ENCODE results near the gene GNAT3.

GNAT3 gene

DNA sequence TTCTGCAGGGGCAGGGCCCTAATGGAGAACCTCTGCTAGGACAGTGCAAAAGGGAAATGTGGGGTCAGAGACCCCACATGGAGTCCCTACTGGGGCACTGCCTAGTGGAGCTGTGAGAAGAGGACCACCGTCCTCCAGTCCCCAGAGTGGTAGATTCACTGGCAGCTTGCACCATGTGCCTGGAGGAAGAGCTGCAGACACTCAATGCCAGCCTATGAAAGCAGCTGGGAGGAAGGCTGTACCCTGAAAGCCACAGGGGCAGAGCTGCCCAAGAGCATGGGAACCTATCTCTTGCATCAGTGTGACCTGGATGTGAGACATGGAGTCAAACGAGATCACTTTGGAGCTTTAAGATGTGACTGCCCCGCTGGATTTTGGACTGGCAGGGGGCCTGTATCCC lies 20.3 kb upstream of the GNAT3 start:
- no peak overlapping the region for H3K4me3 ChIP-seq (ENCODE audit: insufficient read depth, low read depth, low read length, poor library complexity, severe bottlenecking)
- H3K9me3 ChIP-seq (ENCODE audit: control insufficient read depth, low read length) = no peaks in the 10 kb centered on the region
- H3K36me3 ChIP-seq (ENCODE audit: control insufficient read depth, insufficient read depth, low read length) = no peaks in the 10 kb centered on the region
- DNase-seq = no peak
- H3K27me3 ChIP-seq (replicated peaks; ENCODE audit: control insufficient read depth, insufficient read depth, low read length, poor library complexity, severe bottlenecking) = no peaks in the 10 kb centered on the region
- no peak overlapping the region for H3K27ac ChIP-seq (ENCODE audit: insufficient read depth, low read length, poor library complexity, severe bottlenecking)
- no peaks in the 10 kb centered on the region for H3K4me1 ChIP-seq (ENCODE audit: control insufficient read depth, insufficient read depth, low read length, poor library complexity, severe bottlenecking)

DNA sequence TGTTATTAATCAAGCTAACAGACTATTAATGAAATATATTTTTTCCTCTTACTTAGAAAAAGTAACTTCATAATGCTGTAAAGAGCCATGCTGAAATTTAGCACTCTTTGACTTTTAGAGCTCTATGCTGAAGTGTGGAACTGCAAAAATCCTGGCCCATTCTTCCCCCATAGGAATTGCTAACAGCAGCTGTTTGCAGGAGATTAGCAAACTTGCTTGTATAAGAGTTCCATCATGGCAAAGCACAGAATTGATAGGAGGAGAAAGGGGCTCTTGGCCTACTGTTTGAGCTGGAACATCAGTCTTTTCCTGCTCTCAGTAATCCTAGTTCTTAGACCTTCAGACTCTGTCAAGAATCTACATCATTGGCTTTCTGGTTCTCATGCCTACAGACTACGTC lies 18.3 kb upstream of the GNAT3 start:
- DNase-seq = no peak
- no peaks in the 10 kb centered on the region for H3K36me3 ChIP-seq (ENCODE audit: control insufficient read depth, insufficient read depth, low read length)
- H3K9me3 ChIP-seq (ENCODE audit: control insufficient read depth, low read length) = no peaks in the 10 kb centered on the region
- no peak overlapping the region for H3K27ac ChIP-seq (ENCODE audit: insufficient read depth, low read length, poor library complexity, severe bottlenecking)
- no peaks in the 10 kb centered on the region for H3K4me1 ChIP-seq (ENCODE audit: control insufficient read depth, insufficient read depth, low read length, poor library complexity, severe bottlenecking)
- H3K4me3 ChIP-seq (ENCODE audit: insufficient read depth, low read depth, low read length, poor library complexity, severe bottlenecking) = no peak overlapping the region
- no peaks in the 10 kb centered on the region for H3K27me3 ChIP-seq (replicated peaks; ENCODE audit: control insufficient read depth, insufficient read depth, low read length, poor library complexity, severe bottlenecking)

DNA sequence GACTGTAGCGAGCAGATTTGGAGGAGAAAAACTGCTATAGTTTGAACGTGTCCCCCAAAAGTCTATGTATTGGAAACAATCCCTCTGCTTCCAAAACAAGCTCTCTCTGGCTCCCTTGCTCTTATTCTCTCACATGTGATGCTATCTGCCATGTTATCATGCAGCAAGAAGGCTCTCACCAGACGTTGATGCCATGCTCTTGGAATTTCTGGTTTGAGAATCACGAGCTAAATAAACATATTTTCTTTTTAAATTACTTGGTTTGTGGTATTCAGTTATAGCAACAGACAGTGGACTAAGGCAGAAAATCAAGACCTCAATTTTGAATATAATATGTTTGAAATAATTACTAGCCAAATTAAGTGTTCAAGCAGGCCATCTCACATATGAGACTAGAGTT lies 17.5 kb upstream of the GNAT3 start:
- Histone ChIP-seq H3K4me1 (ENCODE audit: control insufficient read depth, insufficient read depth, low read length, poor library complexity, severe bottlenecking) (no peaks in the 10 kb centered on the region), H3K36me3 (ENCODE audit: control insufficient read depth, insufficient read depth, low read length) (no peaks in the 10 kb centered on the region), H3K4me3 (ENCODE audit: insufficient read depth, low read depth, low read length, poor library complexity, severe bottlenecking) (no peak overlapping the region), H3K27ac (ENCODE audit: insufficient read depth, low read length, poor library complexity, severe bottlenecking) (no peak overlapping the region), H3K9me3 (ENCODE audit: control insufficient read depth, low read length) (no peaks in the 10 kb centered on the region), H3K27me3 (replicated peaks; ENCODE audit: control insufficient read depth, insufficient read depth, low read length, poor library complexity, severe bottlenecking) (no peaks in the 10 kb centered on the region)
- DNase-seq = no peak

DNA sequence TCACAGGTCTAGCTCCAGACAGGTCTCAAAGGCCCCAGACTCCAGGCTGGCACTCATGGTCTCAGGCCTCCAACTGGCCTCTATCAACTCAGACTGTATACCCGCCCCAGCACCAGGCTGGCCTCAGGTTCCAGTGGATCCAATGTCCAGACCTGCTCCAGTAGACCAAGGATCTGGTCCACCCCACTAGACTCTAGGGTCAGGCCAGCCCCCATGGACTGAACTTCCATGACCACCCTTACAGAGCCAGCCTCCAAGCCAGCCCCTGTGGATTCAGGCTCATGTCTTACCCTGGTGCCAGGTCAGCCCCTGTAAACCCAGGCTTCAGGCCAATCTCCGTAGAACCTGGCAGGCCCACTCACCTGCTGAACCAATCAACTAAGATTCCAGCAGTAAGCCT lies 16.8 kb upstream of the GNAT3 start:
- no peak for DNase-seq
- H3K4me1 ChIP-seq (ENCODE audit: control insufficient read depth, insufficient read depth, low read length, poor library complexity, severe bottlenecking) = no peaks in the 10 kb centered on the region
- H3K36me3 ChIP-seq (ENCODE audit: control insufficient read depth, insufficient read depth, low read length) = no peaks in the 10 kb centered on the region
- no peaks in the 10 kb centered on the region for H3K9me3 ChIP-seq (ENCODE audit: control insufficient read depth, low read length)
- H3K27ac ChIP-seq (ENCODE audit: insufficient read depth, low read length, poor library complexity, severe bottlenecking) = no peak overlapping the region
- H3K4me3 ChIP-seq (ENCODE audit: insufficient read depth, low read depth, low read length, poor library complexity, severe bottlenecking) = no peak overlapping the region
- H3K27me3 ChIP-seq (replicated peaks; ENCODE audit: control insufficient read depth, insufficient read depth, low read length, poor library complexity, severe bottlenecking) = no peaks in the 10 kb centered on the region

DNA sequence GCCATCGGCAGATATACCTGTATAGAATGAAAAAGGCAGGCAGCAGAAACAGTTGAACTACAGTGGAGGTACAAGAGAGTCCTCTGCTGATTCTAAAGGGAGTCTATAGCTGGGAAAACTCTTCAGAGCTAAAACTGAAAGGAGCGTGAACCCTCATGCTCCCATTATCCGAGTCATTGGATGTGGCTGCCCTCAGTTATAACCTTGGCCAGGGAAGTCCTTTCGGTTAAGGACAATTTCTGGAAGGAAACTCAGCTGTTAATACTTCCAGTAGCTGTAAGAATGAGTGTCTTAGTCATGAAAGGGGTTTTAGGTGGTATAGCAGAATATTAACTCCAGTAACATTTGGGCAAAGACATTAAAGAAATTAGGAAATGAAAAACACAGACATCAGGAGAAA lies 14.6 kb upstream of the GNAT3 start:
- Histone ChIP-seq H3K36me3 (ENCODE audit: control insufficient read depth, insufficient read depth, low read length) (no peaks in the 10 kb centered on the region), H3K4me1 (ENCODE audit: control insufficient read depth, insufficient read depth, low read length, poor library complexity, severe bottlenecking) (no peaks in the 10 kb centered on the region), H3K9me3 (ENCODE audit: control insufficient read depth, low read length) (no peaks in the 10 kb centered on the region), H3K27me3 (replicated peaks; ENCODE audit: control insufficient read depth, insufficient read depth, low read length, poor library complexity, severe bottlenecking) (no peaks in the 10 kb centered on the region), H3K4me3 (ENCODE audit: insufficient read depth, low read depth, low read length, poor library complexity, severe bottlenecking) (no peak overlapping the region), H3K27ac (ENCODE audit: insufficient read depth, low read length, poor library complexity, severe bottlenecking) (no peak overlapping the region)
- no peak for DNase-seq

- Histone ChIP-seq H3K36me3 (ENCODE audit: control insufficient read depth, insufficient read depth, low read length) (no peaks in the 10 kb centered on the region), H3K4me3 (ENCODE audit: insufficient read depth, low read depth, low read length, poor library complexity, severe bottlenecking) (no peak overlapping the region), H3K4me1 (ENCODE audit: control insufficient read depth, insufficient read depth, low read length, poor library complexity, severe bottlenecking) (no peaks in the 10 kb centered on the region), H3K27ac (ENCODE audit: insufficient read depth, low read length, poor library complexity, severe bottlenecking) (no peak overlapping the region), H3K27me3 (replicated peaks; ENCODE audit: control insufficient read depth, insufficient read depth, low read length, poor library complexity, severe bottlenecking) (no peaks in the 10 kb centered on the region), H3K9me3 (ENCODE audit: control insufficient read depth, low read length) (no peaks in the 10 kb centered on the region)
- DNase-seq = no peak
Observed at GRCh38 chr7:80524693-80525092, 12.8 kb upstream of the GNAT3 start.

DNA sequence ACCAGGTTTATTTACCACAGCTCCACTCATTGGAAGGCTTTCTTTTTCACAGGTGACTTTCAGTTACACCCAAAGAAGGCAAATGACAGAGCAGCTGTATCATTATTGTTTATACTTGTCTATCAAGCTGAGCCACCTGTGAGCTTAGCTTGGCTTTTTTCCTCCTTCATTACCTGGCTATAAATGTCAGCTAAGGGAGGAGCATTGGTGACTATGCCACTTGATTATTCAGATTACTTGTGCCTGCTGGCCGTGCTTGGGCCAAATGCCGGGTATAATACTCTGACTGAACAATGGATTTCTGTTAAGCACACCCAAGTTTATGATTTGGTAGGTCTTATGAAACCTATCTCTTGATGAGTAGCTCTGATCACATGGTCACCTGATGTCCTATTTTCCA lies 9.9 kb upstream of the GNAT3 start:
- Histone ChIP-seq H3K9me3 (ENCODE audit: control insufficient read depth, low read length) (no peaks in the 10 kb centered on the region), H3K36me3 (ENCODE audit: control insufficient read depth, insufficient read depth, low read length) (no peaks in the 10 kb centered on the region), H3K4me3 (ENCODE audit: insufficient read depth, low read depth, low read length, poor library complexity, severe bottlenecking) (no peak overlapping the region), H3K27me3 (replicated peaks; ENCODE audit: control insufficient read depth, insufficient read depth, low read length, poor library complexity, severe bottlenecking) (no peaks in the 10 kb centered on the region), H3K4me1 (ENCODE audit: control insufficient read depth, insufficient read depth, low read length, poor library complexity, severe bottlenecking) (no peaks in the 10 kb centered on the region), H3K27ac (ENCODE audit: insufficient read depth, low read length, poor library complexity, severe bottlenecking) (no peak overlapping the region)
- DNase-seq = no peak

DNA sequence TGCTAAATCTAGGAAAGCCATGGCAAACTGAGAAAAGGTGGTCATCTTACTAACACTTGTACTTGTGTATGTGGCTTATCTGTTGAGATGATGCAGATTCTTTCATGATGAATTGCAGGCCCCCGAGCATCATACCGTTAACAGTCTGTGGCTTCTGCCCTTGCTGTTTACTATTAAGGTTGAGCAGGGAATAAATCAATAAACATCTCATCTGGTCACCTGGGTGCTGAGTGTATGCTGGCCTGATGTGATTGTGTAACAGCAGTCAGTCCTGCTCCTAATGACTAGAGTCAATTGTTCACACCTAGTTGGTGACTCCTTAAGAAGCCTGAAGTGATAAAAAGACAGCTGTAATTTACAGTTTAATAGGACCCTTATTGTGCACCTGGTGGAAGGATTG lies 8.3 kb upstream of the GNAT3 start:
- H3K9me3 ChIP-seq (ENCODE audit: control insufficient read depth, low read length) = no peaks in the 10 kb centered on the region
- H3K27me3 ChIP-seq (replicated peaks; ENCODE audit: control insufficient read depth, insufficient read depth, low read length, poor library complexity, severe bottlenecking) = no peaks in the 10 kb centered on the region
- H3K4me1 ChIP-seq (ENCODE audit: control insufficient read depth, insufficient read depth, low read length, poor library complexity, severe bottlenecking) = no peaks in the 10 kb centered on the region
- no peaks in the 10 kb centered on the region for H3K36me3 ChIP-seq (ENCODE audit: control insufficient read depth, insufficient read depth, low read length)
- H3K27ac ChIP-seq (ENCODE audit: insufficient read depth, low read length, poor library complexity, severe bottlenecking) = no peak overlapping the region
- no peak for DNase-seq
- H3K4me3 ChIP-seq (ENCODE audit: insufficient read depth, low read depth, low read length, poor library complexity, severe bottlenecking) = no peak overlapping the region

GRCh38 chr7:80517282-80517747 lies 5.5 kb upstream of the GNAT3 start:
- no peaks in the 10 kb centered on the region for H3K27me3 ChIP-seq (replicated peaks; ENCODE audit: control insufficient read depth, insufficient read depth, low read length, poor library complexity, severe bottlenecking)
- no peak for DNase-seq
- H3K36me3 ChIP-seq (ENCODE audit: control insufficient read depth, insufficient read depth, low read length) = no peaks in the 10 kb centered on the region
- no peaks in the 10 kb centered on the region for H3K4me1 ChIP-seq (ENCODE audit: control insufficient read depth, insufficient read depth, low read length, poor library complexity, severe bottlenecking)
- H3K27ac ChIP-seq (ENCODE audit: insufficient read depth, low read length, poor library complexity, severe bottlenecking) = no peak overlapping the region
- H3K4me3 ChIP-seq (ENCODE audit: insufficient read depth, low read depth, low read length, poor library complexity, severe bottlenecking) = no peak overlapping the region
- no peaks in the 10 kb centered on the region for H3K9me3 ChIP-seq (ENCODE audit: control insufficient read depth, low read length)

DNA sequence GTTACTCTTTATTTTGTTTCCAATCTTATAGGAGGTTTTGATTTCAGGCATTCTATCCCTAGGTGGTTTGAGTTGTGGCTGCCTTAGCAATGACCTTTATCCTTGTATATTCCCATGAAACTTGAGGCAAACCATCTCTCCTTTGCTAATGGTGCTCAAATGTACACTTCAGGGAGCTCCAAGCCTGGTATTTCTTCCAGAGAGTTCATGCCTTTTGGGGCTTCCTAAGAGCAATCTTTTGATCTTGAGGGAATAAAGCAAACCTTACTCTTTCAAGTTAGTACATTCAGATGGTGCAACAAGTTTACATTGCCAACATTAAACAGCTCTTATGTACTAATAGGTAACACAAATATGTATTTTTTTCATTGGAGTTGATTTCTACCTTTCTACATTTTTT lies 3.4 kb upstream of the GNAT3 start:
- Histone ChIP-seq H3K36me3 (ENCODE audit: control insufficient read depth, insufficient read depth, low read length) (no peaks in the 10 kb centered on the region), H3K27me3 (replicated peaks; ENCODE audit: control insufficient read depth, insufficient read depth, low read length, poor library complexity, severe bottlenecking) (no peaks in the 10 kb centered on the region), H3K4me3 (ENCODE audit: insufficient read depth, low read depth, low read length, poor library complexity, severe bottlenecking) (no peak overlapping the region), H3K4me1 (ENCODE audit: control insufficient read depth, insufficient read depth, low read length, poor library complexity, severe bottlenecking) (no peaks in the 10 kb centered on the region), H3K27ac (ENCODE audit: insufficient read depth, low read length, poor library complexity, severe bottlenecking) (no peak overlapping the region), H3K9me3 (ENCODE audit: control insufficient read depth, low read length) (no peaks in the 10 kb centered on the region)
- DNase-seq = no peak

DNA sequence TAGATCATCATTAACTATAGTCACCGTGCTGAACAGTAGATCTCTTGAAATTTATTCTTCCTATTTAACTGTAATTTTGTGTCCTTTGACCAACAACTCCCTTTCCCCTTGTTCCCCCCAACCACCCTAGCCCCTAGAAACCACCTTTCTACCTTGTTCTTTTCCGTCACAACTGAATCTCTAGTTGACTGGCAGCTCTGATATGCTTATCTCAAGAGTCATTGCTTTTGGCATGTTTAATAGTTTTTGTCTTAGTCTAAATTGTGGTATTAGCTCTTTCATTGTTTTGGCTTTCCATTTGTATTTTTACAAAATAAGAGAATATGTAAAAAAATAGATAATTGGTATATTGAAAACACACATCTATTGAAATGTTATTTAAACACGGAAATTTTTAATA lies 1.8 kb downstream of the GNAT3 start:
- no peak overlapping the region for H3K4me3 ChIP-seq (ENCODE audit: insufficient read depth, low read depth, low read length, poor library complexity, severe bottlenecking)
- H3K27ac ChIP-seq (ENCODE audit: insufficient read depth, low read length, poor library complexity, severe bottlenecking) = no peak overlapping the region
- no peaks in the 10 kb centered on the region for H3K9me3 ChIP-seq (ENCODE audit: control insufficient read depth, low read length)
- no peak for DNase-seq
- H3K36me3 ChIP-seq (ENCODE audit: control insufficient read depth, insufficient read depth, low read length) = no peaks in the 10 kb centered on the region
- no peaks in the 10 kb centered on the region for H3K27me3 ChIP-seq (replicated peaks; ENCODE audit: control insufficient read depth, insufficient read depth, low read length, poor library complexity, severe bottlenecking)
- no peaks in the 10 kb centered on the region for H3K4me1 ChIP-seq (ENCODE audit: control insufficient read depth, insufficient read depth, low read length, poor library complexity, severe bottlenecking)
